Measurements from ENCODE around the gene PRKAG2.

- no peak for TF ChIP-seq CTCF (IDR thresholded peaks at IDR 0.05; ENCODE audit: low read length)
- TF ChIP-seq EZH2 (IDR thresholded peaks at IDR 0.05; ENCODE audit: borderline replicate concordance, low read length): no peak
Measured at GRCh38 chr7:151796091-151796870, 80.6 kb downstream of the PRKAG2 start.

Measured in OCI-LY1 (cell line).